ENCODE results near the gene CLMP. TPM values are rescaled to one million over a fixed set of nuclear protein-coding genes. Genes with fewer than 3 reads are reported as not detected.

CLMP gene
- total and polyA plus RNA-seq, 9 donors: 12.7 to 27.4 (median 17.5) TPM

GRCh38 chr11:123183391-123184099, 11.5 kb downstream of the CLMP start:
- Histone ChIP-seq H3K4me1 (ENCODE audit: control insufficient read depth, insufficient read depth, low read length) (peaks cover 11% of the 10 kb centered on the region), H3K36me3 (ENCODE audit: control insufficient read depth, insufficient read depth, low read length) (no peaks in the 10 kb centered on the region), H3K27ac (ENCODE audit: low read length) (no peak overlapping the region), H3K27me3 (ENCODE audit: control insufficient read depth, insufficient read depth, low read length) (peaks cover 20% of the 10 kb centered on the region), H3K4me3 (ENCODE audit: low read length) (no peak overlapping the region), H3K9me3 (replicated peaks; ENCODE audit: control insufficient read depth, low read depth, low read length) (no peaks in the 10 kb centered on the region)
- DNase-seq: no peak
- 100% methylated on average over 1 of the region's 6 CpGs for WGBS (ENCODE audit: insufficient coverage)

GRCh38 chr11:123181767-123182500, 13.1 kb downstream of the CLMP start:
- H3K4me1 ChIP-seq (ENCODE audit: control insufficient read depth, insufficient read depth, low read length): peaks cover 2% of the 10 kb centered on the region
- no peaks in the 10 kb centered on the region for H3K36me3 ChIP-seq (ENCODE audit: control insufficient read depth, insufficient read depth, low read length)
- WGBS (ENCODE audit: insufficient coverage): 89% methylated on average over 5 of the region's 10 CpGs
- no peak for DNase-seq
- H3K27me3 ChIP-seq (ENCODE audit: control insufficient read depth, insufficient read depth, low read length): peaks cover 14% of the 10 kb centered on the region
- H3K27ac ChIP-seq (ENCODE audit: low read length): no peak overlapping the region
- no peaks in the 10 kb centered on the region for H3K9me3 ChIP-seq (replicated peaks; ENCODE audit: control insufficient read depth, low read depth, low read length)
- no peak overlapping the region for H3K4me3 ChIP-seq (ENCODE audit: low read length)

- no peaks in the 10 kb centered on the region for H3K36me3 ChIP-seq (ENCODE audit: control insufficient read depth, insufficient read depth, low read length)
- H3K4me3 ChIP-seq (ENCODE audit: low read length): no peak overlapping the region
- no peaks in the 10 kb centered on the region for H3K9me3 ChIP-seq (replicated peaks; ENCODE audit: control insufficient read depth, low read depth, low read length)
- 98% methylated on average over 3 of the region's 4 CpGs for WGBS (ENCODE audit: insufficient coverage)
- peaks cover 2% of the 10 kb centered on the region for H3K4me1 ChIP-seq (ENCODE audit: control insufficient read depth, insufficient read depth, low read length)
- no peak for DNase-seq
- peaks cover 7% of the 10 kb centered on the region for H3K27me3 ChIP-seq (ENCODE audit: control insufficient read depth, insufficient read depth, low read length)
- no peak overlapping the region for H3K27ac ChIP-seq (ENCODE audit: low read length)
These were observed 14.0 kb downstream of the CLMP start for GRCh38 chr11:123181075-123181474.

GRCh38 chr11:123180574-123180973, 14.5 kb downstream of the CLMP start:
- H3K9me3 ChIP-seq (replicated peaks; ENCODE audit: control insufficient read depth, low read depth, low read length): no peaks in the 10 kb centered on the region
- peaks cover 7% of the 10 kb centered on the region for H3K27me3 ChIP-seq (ENCODE audit: control insufficient read depth, insufficient read depth, low read length)
- 94% methylated on average over 2 of the region's 2 CpGs for WGBS (ENCODE audit: insufficient coverage)
- H3K4me1 ChIP-seq (ENCODE audit: control insufficient read depth, insufficient read depth, low read length): peaks cover 2% of the 10 kb centered on the region
- H3K27ac ChIP-seq (ENCODE audit: low read length): no peak overlapping the region
- no peak overlapping the region for H3K4me3 ChIP-seq (ENCODE audit: low read length)
- H3K36me3 ChIP-seq (ENCODE audit: control insufficient read depth, insufficient read depth, low read length): no peaks in the 10 kb centered on the region
- DNase-seq: no peak

GRCh38 chr11:123180166-123180565, 14.9 kb downstream of the CLMP start:
- H3K4me1 ChIP-seq (ENCODE audit: control insufficient read depth, insufficient read depth, low read length): peaks cover 5% of the 10 kb centered on the region
- no peaks in the 10 kb centered on the region for H3K36me3 ChIP-seq (ENCODE audit: control insufficient read depth, insufficient read depth, low read length)
- H3K27ac ChIP-seq (ENCODE audit: low read length): no peak overlapping the region
- no peaks in the 10 kb centered on the region for H3K9me3 ChIP-seq (replicated peaks; ENCODE audit: control insufficient read depth, low read depth, low read length)
- no peak for DNase-seq
- WGBS (ENCODE audit: insufficient coverage): no CpG with 5 or more reads among the region's 5 CpGs
- H3K4me3 ChIP-seq (ENCODE audit: low read length): no peak overlapping the region
- H3K27me3 ChIP-seq (ENCODE audit: control insufficient read depth, insufficient read depth, low read length): peaks cover 4% of the 10 kb centered on the region

GRCh38 chr11:123179586-123179985, 15.5 kb downstream of the CLMP start:
- Histone ChIP-seq H3K4me3 (ENCODE audit: low read length) (no peak overlapping the region), H3K36me3 (ENCODE audit: control insufficient read depth, insufficient read depth, low read length) (no peaks in the 10 kb centered on the region), H3K27ac (ENCODE audit: low read length) (no peak overlapping the region), H3K4me1 (ENCODE audit: control insufficient read depth, insufficient read depth, low read length) (peaks cover 9% of the 10 kb centered on the region), H3K27me3 (ENCODE audit: control insufficient read depth, insufficient read depth, low read length) (peaks cover 2% of the 10 kb centered on the region), H3K9me3 (replicated peaks; ENCODE audit: control insufficient read depth, low read depth, low read length) (no peaks in the 10 kb centered on the region)
- WGBS (ENCODE audit: insufficient coverage): no CpG with 5 or more reads among the region's 2 CpGs
- no peak for DNase-seq

GRCh38 chr11:123178186-123178585, 16.9 kb downstream of the CLMP start:
- Histone ChIP-seq H3K27me3 (ENCODE audit: control insufficient read depth, insufficient read depth, low read length) (no peaks in the 10 kb centered on the region), H3K4me3 (ENCODE audit: low read length) (no peak overlapping the region), H3K9me3 (replicated peaks; ENCODE audit: control insufficient read depth, low read depth, low read length) (no peaks in the 10 kb centered on the region), H3K36me3 (ENCODE audit: control insufficient read depth, insufficient read depth, low read length) (no peaks in the 10 kb centered on the region), H3K27ac (ENCODE audit: low read length) (no peak overlapping the region), H3K4me1 (ENCODE audit: control insufficient read depth, insufficient read depth, low read length) (peaks cover 15% of the 10 kb centered on the region)
- DNase-seq: no peak
- no CpG with 5 or more reads among the region's 1 CpG for WGBS (ENCODE audit: insufficient coverage)

- H3K27me3 ChIP-seq (ENCODE audit: control insufficient read depth, insufficient read depth, low read length): no peaks in the 10 kb centered on the region
- no peak for DNase-seq
- 89% methylated on average over 2 of the region's 2 CpGs for WGBS (ENCODE audit: insufficient coverage)
- H3K9me3 ChIP-seq (replicated peaks; ENCODE audit: control insufficient read depth, low read depth, low read length): no peaks in the 10 kb centered on the region
- H3K4me3 ChIP-seq (ENCODE audit: low read length): no peak overlapping the region
- peaks cover 15% of the 10 kb centered on the region for H3K4me1 ChIP-seq (ENCODE audit: control insufficient read depth, insufficient read depth, low read length)
- no peaks in the 10 kb centered on the region for H3K36me3 ChIP-seq (ENCODE audit: control insufficient read depth, insufficient read depth, low read length)
- H3K27ac ChIP-seq (ENCODE audit: low read length): no peak overlapping the region
These were observed 18.3 kb downstream of the CLMP start for GRCh38 chr11:123176785-123177184.

DNA sequence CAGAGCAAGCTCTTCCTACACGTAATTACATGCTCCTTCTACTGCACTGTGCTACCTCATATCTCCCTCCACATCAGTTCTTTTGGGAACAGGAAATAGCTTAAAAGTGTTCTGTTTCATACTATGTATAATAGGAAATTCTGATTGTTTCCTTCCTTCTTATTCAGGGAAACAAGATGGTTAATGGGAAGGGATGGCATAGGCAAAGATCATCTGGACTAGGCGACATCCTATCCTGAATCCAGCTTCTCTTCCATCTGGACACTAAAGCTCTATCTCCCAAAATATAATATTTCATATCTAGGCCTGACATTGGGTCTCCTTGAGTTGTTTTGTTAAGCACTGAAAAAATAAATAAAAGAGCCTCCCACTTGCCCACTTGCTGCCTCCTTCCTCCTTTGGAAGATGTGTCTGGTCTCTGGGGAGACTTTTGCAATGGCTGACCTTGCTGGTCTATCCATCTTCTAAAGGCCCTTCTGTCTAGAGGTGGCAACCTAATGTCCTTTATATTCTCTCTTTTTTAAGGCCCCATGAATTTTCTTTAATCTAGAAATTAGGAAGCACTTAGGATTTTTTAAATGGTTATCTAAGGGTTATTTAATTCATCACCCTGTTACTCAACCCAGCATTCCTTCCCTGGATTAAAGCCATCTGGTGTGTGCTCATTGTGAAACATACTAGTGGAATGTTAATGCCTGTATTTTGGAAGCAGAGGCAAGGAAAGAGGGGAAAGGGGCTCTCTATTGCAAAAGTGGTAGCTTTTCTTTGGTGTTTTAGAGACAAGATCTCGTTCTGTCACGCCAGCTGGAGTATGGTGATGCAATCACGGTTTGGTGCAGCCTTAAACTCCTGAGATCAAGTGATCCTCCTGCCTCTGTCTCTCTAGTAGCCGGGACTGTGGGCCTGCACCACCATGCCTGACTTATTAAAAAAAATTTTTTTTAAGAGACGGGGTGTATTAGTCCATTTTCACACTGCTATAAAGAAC, 20.6 kb downstream of the CLMP start:
- H3K27me3 ChIP-seq (ENCODE audit: control insufficient read depth, insufficient read depth, low read length): no peaks in the 10 kb centered on the region
- no peak overlapping the region for H3K4me3 ChIP-seq (ENCODE audit: low read length)
- no peaks in the 10 kb centered on the region for H3K36me3 ChIP-seq (ENCODE audit: control insufficient read depth, insufficient read depth, low read length)
- WGBS (ENCODE audit: insufficient coverage): 0% methylated on average over 1 of the region's 7 CpGs
- DNase-seq: peak; percentile 93
- H3K4me1 ChIP-seq (ENCODE audit: control insufficient read depth, insufficient read depth, low read length): peaks cover 13% of the 10 kb centered on the region
- no peak overlapping the region for H3K27ac ChIP-seq (ENCODE audit: low read length)
- no peaks in the 10 kb centered on the region for H3K9me3 ChIP-seq (replicated peaks; ENCODE audit: control insufficient read depth, low read depth, low read length)

- Histone ChIP-seq H3K9me3 (replicated peaks; ENCODE audit: control insufficient read depth, low read depth, low read length) (no peaks in the 10 kb centered on the region), H3K27me3 (ENCODE audit: control insufficient read depth, insufficient read depth, low read length) (no peaks in the 10 kb centered on the region), H3K4me1 (ENCODE audit: control insufficient read depth, insufficient read depth, low read length) (peaks cover 16% of the 10 kb centered on the region), H3K27ac (ENCODE audit: low read length) (no peak overlapping the region), H3K36me3 (ENCODE audit: control insufficient read depth, insufficient read depth, low read length) (no peaks in the 10 kb centered on the region), H3K4me3 (ENCODE audit: low read length) (no peak overlapping the region)
- no peak for DNase-seq
- WGBS (ENCODE audit: insufficient coverage): 80% methylated on average over 2 of the region's 3 CpGs
These were observed 21.2 kb downstream of the CLMP start for GRCh38 chr11:123173856-123174186.

All from muscle of leg (tissue), 11 donors.